HG02870 (cell line): ENCODE measurements around the gene ADGRL3.
"Not testable (repeated sequence)": the region's sequence is repeated elsewhere in the genome, so short reads cannot be mapped to it uniquely, and the experiment has no call there.

Experiments
- ATAC-seq: cut with Tn5 transposase; IDR thresholded peaks from one replicate; pipeline ENCODE4 v1.9.1; 2021; ENCODE audit warnings: mild to moderate bottlenecking, moderate library complexity; ENCODE audit not compliant: unreplicated experiment

ADGRL3 gene

DNA sequence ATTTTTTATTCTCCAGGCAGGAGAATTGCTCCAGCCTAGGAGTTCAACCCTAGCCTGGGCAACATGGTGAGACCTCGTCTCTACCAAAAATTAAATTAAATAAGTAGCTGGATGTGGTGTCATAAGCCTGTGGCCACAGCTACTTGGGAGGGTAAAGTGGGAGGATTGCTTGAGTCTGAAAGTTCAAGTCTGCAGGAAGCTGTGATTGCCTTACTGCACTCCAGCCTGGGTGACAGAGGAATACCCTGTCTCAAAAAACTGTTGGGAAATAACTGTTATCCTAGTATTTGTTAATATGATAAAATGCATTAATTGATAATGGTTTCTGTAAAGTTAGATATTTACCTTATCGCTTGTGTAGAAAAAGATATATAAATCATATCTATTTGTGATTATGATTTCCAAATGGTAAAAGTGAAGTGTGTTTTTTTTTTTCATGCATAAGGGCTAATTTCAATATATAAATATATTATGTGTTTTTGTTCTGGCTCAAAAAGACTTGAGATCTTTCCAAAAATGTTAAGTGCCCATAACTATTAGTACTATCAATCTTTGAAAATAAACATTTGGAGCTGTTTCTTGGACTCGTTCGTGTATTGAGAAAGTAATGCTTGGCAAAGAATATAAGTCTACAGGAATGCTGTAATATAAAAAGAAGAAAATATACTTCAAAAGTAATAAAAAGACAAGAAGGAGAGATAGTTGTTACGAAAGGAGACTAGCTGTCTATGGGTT is 396.6 kb downstream of the ADGRL3 start:
- ATAC-seq = no peak

DNA sequence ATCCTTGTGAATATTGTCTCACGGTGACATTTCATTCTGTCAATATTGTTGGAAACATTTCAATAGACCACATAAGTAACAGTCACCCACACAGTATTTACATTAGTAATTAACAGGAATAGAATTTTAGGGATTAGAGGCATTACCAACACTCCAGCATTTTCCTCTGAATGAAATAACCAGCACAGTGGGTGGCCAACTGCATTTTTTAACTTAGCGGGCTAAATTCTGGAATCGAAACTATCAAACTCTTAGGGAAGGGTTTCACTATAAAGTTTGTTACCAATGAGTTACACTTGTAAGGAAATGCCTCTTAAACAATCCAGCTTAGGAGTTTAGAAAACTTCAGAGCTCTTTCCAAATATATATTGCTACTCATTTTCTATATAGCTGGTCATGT is 403.0 kb downstream of the ADGRL3 start:
- no peak for ATAC-seq

DNA sequence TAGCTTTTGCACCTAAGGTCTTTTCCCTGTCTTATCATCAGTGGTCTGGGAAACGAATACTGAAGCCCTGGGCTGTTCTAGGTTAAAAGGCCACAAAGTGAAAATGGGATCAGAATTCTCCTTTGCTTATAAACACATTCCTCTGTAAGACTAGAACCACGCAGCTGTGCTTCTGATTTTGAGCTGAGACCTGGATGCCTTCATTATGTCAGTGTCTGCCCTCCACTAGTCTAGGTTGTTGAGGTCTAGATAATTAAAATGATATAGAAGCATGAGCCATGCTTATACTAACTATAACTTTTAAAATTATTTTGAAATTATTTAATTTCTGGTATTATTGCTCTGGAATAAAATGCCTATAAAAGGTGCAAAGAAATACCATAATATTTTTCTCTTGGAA is 403.9 kb downstream of the ADGRL3 start:
- no peak for ATAC-seq

DNA sequence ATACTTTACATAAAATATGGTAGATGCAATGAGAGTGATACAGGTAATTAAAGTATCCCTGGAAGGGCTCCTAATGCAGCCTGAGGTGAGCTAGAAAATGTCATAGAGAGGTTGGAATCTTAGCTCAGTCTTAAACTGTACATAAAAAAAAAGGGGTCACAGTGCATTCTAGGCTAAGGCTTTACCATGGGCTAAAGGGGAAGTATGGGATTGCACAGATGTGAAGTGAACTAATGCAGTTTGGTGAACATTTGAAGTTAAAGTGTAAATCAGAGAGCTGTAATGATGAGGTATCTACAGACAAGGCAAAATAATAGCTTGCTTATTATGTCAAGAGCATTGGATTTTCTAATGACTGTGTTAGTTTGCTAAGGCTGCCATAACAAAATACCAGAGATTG is 405.9 kb downstream of the ADGRL3 start:
- ATAC-seq = no peak

DNA sequence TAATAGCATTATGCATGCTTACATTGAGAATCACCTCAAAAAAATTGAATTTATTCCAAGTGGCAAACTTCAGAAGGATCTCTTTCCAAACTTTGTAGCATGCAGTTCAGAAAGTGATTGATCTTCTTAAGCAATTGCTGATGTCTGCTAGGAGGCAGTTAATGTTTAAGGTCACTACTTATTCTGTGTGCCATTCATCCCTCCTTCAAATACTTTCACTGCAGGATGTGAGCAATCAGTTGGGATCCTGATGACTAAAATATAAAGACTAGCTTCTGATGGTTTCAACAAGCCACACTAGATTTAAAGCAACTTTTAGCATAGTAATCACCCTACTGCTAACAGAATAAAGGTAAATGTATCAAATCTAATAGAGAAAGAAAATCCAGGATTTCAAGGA is 414.1 kb downstream of the ADGRL3 start:
- no peak for ATAC-seq

DNA sequence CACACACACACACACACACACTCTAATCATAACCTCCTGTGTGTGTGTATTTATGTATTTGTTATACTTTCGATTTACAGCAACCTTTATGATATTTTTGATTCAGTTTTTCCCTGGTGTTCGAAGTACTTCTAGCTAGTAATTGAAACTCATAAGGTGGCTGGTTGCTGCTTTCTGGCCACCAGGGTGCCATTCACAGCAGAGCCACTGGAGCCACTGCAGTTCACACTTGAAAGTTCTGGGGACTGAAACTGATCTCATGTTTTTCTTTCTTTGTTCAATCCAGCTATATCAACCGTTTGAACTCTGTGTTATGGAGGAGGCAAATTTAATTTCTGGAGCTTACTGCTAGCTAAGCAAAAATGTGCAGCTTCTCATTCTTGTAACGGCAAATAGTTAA is 419.4 kb downstream of the ADGRL3 start:
- ATAC-seq = no peak

DNA sequence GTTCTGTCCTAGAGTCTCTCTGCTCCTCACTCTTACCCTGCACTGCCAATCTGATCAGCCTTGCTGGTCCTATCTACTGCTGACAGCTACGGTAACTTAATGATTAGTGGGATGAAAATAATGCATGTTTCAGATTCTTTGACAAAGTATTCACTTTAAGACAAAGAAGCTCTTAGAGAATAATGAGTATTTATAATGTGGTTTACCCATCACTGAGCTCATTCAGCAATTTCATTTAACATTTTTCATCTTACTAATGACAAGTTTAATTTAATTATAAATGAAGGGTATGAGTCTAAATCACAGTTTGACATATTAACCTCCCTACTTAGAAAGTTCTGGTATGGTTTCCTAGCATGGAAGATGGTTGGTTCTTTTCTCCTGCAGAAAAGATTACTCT is 428.2 kb downstream of the ADGRL3 start:
- no peak for ATAC-seq

DNA sequence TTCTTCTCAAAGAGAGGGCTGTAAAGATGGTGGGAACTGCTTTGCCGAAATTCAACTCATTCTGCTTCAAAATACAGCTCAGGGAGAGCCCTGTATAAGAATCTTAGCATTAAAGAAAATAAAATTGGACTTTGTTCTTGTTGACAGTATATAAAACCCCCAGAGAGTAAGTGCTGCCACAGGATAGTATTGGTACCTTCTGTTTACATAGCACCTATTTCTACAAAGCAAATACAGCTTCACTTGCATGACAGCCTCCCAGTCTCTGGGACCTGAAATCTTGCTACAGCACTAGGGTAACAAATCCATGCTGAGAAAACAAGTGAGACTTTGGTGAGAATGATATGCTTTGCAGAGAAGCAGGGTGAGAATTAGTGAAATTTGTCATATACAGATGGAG is 428.6 kb downstream of the ADGRL3 start:
- no peak for ATAC-seq

DNA sequence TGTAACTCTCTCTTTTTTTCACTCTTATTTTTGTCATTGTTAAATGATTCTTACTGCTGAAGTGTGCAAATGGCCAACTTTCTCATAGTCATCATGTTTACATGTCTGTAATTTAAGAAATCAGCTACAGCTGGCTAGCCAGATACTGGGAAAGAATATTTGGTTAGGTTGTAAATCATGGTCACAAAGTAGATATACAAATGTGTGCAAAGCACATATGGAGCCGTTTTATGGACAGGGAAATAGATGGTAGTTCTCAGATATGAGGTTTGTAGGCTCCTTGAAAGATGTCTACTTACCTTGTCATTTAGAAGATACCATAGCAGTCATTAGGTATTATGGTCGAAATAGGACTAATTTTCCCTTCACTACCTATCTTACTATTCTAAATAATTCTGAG is 430.4 kb downstream of the ADGRL3 start:
- ATAC-seq = no peak

DNA sequence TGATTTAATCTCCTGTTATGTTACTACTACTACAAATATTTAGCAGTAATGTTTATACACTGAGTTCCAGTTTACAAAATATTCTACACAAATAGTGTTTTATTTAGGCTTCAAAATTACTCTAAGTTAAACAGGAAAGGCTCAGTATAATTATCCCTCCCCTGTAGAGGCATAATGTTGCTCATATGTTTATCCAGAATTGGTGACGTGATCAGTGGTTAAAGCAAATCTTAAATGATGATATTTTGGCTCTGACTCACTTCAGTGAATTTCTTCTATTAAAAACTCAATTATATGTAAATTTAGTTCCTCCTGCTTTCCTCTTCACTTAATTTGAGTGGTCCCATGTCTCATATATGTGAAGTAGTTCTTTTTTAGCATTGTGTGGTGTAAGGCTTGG is 438.5 kb downstream of the ADGRL3 start:
- ATAC-seq = no peak

DNA sequence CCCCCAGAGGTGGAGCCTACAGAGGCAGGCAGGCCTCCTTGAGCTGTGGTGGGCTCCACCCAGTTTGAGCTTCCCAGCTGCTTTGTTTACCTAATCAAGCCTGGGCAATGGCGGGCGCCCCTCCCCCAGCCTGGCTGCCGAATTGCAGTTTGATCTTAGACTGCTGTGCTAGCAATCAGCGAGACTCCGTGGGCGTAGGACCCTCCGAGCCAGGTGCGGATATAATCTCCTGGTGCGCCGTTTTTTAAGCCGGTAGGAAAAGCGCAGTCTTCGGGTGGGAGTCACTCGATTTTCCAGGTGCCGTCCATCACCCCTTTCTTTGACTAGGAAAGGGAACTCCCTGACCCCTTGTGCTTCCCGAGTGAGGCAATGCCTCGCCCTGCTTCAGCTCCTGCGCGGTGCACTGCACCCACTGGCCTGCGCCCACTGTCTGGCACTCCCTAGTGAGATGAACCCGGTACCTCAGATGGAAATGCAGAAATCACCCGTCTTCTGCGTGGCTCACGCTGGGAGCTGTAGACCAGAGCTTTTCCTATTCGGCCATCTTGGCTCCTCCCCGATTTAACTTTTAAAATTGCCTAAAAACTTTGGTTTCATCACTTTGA is 446.7 kb downstream of the ADGRL3 start:
- not testable (repeated sequence) for ATAC-seq

DNA sequence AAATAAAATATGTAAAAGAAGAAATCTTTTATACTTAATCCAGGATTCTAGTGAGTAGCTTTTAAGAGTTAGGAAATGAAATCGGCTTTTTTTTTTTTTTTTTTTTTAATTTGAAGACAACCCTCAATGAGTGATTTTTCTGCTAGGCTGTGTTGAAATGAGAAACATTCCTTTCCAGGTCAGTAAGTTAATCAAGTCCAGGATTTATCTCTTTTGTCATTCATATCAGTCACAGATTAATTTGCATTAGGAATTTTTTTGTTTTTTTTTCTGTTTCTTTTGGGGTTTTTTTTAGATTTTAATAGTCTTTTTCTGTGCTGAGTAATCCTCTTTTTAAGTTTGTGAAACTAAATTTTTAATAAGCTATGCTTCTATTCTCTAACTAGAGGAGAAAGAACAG is 448.1 kb downstream of the ADGRL3 start:
- ATAC-seq = no peak

DNA sequence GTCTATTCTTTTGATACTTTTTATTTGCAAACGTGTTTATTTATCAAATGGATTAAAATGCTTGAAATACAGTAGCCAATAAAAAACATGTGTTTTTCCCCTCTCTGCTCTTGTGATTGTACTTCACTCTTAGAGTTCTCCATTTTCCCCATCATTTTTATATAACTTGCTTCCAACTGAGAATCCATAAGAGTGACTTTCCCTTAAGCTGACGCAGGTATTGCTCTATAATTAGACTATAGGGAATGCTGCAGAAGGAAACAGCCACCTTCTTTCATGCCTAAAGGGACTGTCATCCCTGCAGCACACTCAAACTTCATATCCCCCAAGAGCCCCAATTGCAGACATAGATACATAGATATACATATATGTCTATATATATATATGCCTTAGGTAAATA is 456.9 kb downstream of the ADGRL3 start:
- ATAC-seq = no peak

DNA sequence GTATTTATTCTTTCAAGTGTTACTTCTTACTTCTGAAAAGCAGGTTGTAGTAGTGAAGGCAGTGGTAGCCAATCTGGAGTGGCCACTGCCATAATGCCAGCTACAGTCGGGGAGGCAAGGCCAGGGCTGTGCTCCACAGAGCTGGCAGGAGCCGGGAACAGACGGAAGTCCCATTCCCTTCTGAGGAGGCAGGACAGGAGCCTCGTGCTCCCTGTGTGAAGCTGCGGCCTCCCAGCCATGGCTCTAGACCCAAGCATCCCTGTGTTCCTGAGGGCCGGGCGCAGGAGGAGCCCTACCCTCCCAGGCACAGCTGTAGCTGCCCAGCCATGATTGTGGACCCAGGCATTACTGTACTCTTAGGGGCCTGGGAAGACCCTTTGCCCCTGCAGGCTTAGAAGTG is 461.8 kb downstream of the ADGRL3 start:
- ATAC-seq = no peak

DNA sequence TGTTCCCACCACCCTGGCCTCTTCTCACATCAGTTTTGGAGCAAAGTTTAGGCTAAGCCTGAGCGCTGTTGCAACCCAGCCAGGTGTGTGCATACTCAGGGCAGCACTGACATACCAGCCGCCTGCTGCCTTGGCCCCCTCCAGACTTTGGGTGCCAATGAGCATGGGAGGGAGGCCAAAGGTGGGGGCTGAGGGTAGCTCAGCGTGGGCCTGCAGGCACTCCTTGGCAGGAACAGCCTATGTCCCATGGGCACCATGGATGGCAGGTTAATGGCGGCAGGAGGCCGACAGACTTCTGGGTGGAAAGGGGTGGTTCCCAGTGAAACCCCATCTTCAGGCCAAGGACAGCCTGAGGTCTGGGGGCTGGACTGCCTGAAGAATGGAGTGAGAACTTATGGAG is 462.2 kb downstream of the ADGRL3 start:
- no peak for ATAC-seq

DNA sequence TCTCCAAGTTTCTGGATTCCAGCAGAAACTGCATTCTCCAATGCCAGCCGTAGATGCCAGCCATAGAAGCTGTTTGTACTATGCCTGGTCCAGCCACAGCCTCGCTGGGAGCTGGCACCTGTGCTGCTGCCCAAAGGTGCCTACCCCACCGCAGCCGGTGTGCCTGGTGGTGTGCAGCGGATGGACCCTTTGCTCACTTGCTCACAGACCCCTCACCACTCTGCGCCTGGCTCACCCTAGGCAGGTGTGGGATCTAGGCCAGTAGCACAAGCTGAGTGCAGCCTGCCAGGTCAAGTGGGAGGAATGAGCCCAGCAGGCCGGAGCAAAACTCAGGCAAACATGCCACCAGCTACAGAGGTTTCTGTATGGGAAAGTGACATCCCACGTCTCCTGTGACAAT is 463.2 kb downstream of the ADGRL3 start:
- no peak for ATAC-seq

DNA sequence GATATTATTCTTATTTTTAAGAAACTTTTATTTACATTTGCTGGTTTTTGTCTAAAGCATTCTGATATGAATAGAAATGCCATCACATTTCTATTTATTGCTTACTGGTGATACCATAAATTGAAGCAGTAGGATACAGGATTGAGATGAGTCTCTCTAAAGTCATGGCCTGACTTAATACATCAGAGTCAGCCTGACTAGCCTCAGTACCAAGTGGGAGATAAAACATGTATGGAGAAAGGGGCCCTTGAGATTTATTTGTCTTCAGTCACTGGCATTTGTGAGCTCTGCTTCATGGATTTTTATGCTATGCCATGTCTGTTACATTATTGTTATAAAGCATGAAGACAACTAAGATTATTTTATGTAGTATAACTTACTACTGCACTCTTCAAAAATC is 465.5 kb downstream of the ADGRL3 start:
- ATAC-seq = no peak

DNA sequence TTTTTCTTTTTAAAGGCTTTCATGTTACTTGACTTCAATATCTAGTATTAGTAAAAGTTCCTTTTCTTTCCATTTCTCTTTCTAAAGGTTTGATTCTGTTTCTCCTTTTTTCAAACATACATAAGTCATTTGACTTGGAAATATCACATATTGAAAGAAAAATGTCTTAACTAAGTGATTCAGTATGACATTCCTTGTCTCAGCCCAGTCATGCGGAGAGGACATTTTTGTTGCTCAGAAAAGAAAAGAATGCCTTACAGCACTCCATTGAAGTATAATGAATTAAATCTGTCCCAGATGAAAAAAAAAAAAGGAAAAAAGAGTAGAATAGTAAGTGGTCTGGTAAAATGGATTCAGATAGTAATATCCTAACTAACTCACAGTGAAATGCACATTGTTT is 466.1 kb downstream of the ADGRL3 start:
- ATAC-seq = no peak

DNA sequence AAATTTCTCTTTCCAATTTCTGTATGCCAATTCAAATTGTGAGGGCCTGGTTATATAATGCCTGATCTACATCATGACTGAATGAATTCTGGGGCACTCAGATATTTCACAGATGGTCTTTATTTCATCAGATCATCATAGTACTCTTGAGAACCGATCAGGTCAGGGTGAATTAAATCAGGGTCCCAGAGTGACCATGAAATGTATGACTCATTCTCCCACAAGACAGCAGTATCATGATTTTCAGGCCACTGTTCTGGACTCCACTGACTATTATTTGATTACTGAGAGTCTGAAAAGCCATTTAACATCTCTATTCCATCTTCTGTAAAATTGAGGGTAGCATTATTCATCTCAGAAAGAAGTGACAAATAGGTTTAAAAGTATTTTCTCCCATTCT is 471.5 kb downstream of the ADGRL3 start:
- ATAC-seq = no peak

DNA sequence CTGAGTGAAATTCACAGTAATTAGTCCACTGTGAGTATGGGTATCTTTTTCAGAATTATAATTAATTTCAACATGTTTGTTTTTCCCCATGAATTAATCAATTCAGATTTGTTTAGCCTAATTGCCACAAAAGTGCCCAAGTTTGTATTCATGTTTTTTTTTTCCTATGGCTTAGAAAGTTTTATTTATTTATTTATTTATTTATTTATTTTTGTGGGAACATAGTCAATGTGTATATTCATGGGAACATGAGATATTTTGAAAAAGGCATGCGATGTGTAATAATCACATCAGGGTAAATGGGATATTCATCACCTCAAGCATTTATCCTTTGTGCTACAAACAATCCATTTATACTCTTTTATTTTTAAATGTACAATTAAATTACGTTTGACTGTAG is 475.3 kb downstream of the ADGRL3 start:
- ATAC-seq = no peak

DNA sequence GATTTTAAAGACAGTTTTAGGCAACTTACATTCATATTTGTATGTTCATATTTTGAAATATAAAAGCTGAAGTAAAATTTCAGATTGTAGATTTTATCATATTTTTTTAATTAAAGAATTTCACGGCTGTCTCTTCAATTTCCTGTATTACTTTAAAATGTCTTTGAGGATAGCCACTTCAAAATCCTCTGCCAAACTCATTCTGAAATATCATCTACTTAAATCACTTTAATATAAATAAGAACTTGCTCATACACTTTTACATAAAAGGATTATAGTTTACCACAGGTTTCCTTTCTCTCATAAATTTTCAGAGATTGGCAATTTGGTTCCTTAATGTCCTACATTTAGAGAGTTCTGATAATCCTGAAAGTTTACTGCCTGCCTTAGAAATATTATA is 478.2 kb downstream of the ADGRL3 start:
- no peak for ATAC-seq

DNA sequence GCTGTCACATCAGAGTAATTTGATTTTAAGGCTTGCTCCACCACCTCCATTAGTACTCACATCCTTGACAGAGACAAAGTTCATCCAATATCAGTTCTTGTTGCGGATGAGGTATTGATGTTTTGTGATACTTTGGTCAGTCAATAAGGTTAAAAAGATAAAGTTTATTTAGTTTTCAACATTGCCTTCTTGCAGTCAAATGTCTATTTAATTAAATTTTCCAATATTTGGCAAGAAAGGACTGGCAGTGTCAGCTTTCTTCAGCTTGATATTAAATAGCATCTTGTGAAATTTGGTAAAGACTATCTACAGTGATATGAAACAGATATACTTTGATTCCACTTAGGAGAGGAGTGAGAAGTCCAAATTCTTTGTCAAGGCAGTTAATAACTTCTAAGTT is 493.4 kb downstream of the ADGRL3 start:
- ATAC-seq = no peak

DNA sequence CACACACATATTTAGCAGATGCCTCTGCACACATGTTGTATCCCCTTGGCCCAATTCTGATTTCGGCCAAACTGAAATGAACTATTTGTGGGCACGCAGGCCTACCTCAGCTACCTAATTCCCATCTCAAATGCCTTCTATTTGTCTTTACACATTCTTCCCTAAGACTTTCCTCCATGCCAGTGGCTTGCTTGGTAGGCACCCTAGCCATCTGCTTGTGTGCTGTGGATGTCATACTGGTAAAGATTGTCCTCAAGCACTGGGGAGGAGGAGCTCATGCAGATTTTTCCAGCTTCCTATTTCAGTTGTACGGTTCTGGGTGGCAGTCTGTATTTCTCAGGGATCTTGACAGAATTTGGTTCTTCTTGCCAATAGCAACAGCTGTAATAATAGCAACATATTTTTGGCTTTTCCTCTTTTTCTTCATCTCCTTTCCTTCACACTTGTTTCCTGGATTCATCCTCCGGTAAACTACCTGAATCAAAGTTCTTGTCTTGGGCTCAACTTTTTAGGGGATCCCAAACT is 514.3 kb downstream of the ADGRL3 start:
- ATAC-seq = no peak
